A549 (cell line): ENCODE data around the gene AKAP6. TPM values are rescaled to one million over a fixed set of nuclear protein-coding genes. Genes with fewer than 3 reads are reported as not detected.

Experiments used
- ATAC-seq, 2 experiments: fragments of 200-7000 bp in 1 of 2; fragments of >200 bp in 1 of 2; cut with Nextera tagmentation in 1 of 2; cut with Tn5 transposase in 1 of 2; 3 replicates each; pipeline versions ENCODE4 v1.8.0 to v1.9.1; 2018 to 2020; ENCODE audit warnings: mild to moderate bottlenecking in 1 of 2, moderate library complexity in 1 of 2
- CTCF ChIA-PET: fragments of 300-600 bp; sonication (Branson Sonifier 250); formaldehyde crosslinking; extraction: SDS; loops from one replicate; lab custom pipeline; 2021; ENCODE audit warnings: antibody characterized with exemption, inconsistent platforms; lab: Yijun Ruan, JAX
- POLR2A ChIA-PET: fragments of 350-600 bp; formaldehyde crosslinking; extraction: SDS; loops from one replicate; lab custom pipeline; 2021; ENCODE audit warnings: antibody characterized with exemption, inconsistent platforms; lab: Yijun Ruan, JAX
- DNase-seq, 2 experiments: peaks; one replicate each; pipeline versions ENCODE4 v3.0.0 to v3.0.0-alpha.2; 2011 to 2016; ENCODE audit warnings: low read depth in 1 of 2, low spot score in 1 of 2
- FAIRE-seq: peaks from 2 replicates; lab custom pipeline; 2011; peaks lifted over from hg19 to GRCh38; lab: Jason Lieb, UNC
- H3K27ac ChIP-seq, 2 experiments: fragments of >200 bp; sonication (Bioruptor Twin); formaldehyde crosslinking; 3 replicates each; pipeline ENCODE4 v1.5.1; 2016 to 2017
- H3K4me1 ChIP-seq: fragments of >200 bp; sonication (Bioruptor Twin); formaldehyde crosslinking; 3 replicates; pipeline ENCODE4 v1.6.1; 2016
- H3K4me2 ChIP-seq: fragments of >200 bp; sonication (Bioruptor Twin); formaldehyde crosslinking; 3 replicates; pipeline ENCODE4 v1.6.1; 2016
- H3K4me3 ChIP-seq: fragments of >200 bp; sonication (Bioruptor Twin); formaldehyde crosslinking; 3 replicates; pipeline ENCODE4 v1.5.1; 2016
- H3K9me3 ChIP-seq: fragments of >200 bp; sonication (Bioruptor Twin); formaldehyde crosslinking; 3 replicates; pipeline ENCODE4 v1.6.1; 2016
- CBX2 ChIP-seq: fragments of 200-600 bp; sonication (generic); IDR thresholded peaks from 2 replicates; pipeline ENCODE4 v1.6.1; 2016; ENCODE audit warnings: low read depth, mild to moderate bottlenecking, borderline replicate concordance
- ESRRA ChIP-seq: fragments of 150-350 bp; IDR thresholded peaks from 2 replicates; pipeline ENCODE4 v1.6.1; 2014; ENCODE audit warnings: mild to moderate bottlenecking, low read length, borderline replicate concordance
- FOSL2 ChIP-seq, 2 experiments: fragments of 450-650 bp in 1 of 2; fragments of >200 bp in 1 of 2; sonication (Bioruptor Twin) in 1 of 2; formaldehyde crosslinking; IDR thresholded peaks; 2 replicates each; pipeline versions ENCODE4 v1.5.0 to v1.6.1; 2016 to 2020; ENCODE audit warnings: mild to moderate bottlenecking in 1 of 2, moderate library complexity in 1 of 2
- HEYL ChIP-seq: fragments of 250-450 bp; sonication (Bioruptor Pico); IDR thresholded peaks from 2 replicates; pipeline ENCODE4 v1.8.0; 2021; ENCODE audit warnings: mild to moderate bottlenecking, moderate library complexity
- HOXA7 ChIP-seq: fragments of 250-450 bp; sonication (Bioruptor Pico); IDR thresholded peaks from 2 replicates; pipeline ENCODE4 v1.5.0; 2020; ENCODE audit warnings: mild to moderate bottlenecking, moderate library complexity
- JUNB ChIP-seq: fragments of >200 bp; sonication (Bioruptor Twin); formaldehyde crosslinking; IDR thresholded peaks from 2 replicates; pipeline ENCODE4 v1.6.1; 2016
- MAZ ChIP-seq: fragments of 150-350 bp; IDR thresholded peaks from 2 replicates; pipeline ENCODE4 v1.6.1; 2014; ENCODE audit warnings: antibody characterized with exemption, low read depth, low read length, borderline replicate concordance
- NFE2L2 ChIP-seq: fragments of 150-350 bp; conservative IDR thresholded peaks from 2 replicates; pipeline ENCODE4 v1.6.1; 2014; ENCODE audit warnings: low read length
- RAD21 ChIP-seq, 2 experiments: fragments of >200 bp in 1 of 2; sonication (Bioruptor Twin) in 1 of 2; formaldehyde crosslinking in 1 of 2; IDR thresholded peaks in 1 of 2; conservative IDR thresholded peaks in 1 of 2; 2 replicates in 1 of 2; 3 replicates in 1 of 2; pipeline ENCODE4 v1.6.1; 2012 to 2018; ENCODE audit warnings: inconsistent platforms in 1 of 2
- RFX5 ChIP-seq: fragments of 450-650 bp; IDR thresholded peaks from 2 replicates; pipeline ENCODE4 v1.7.1; 2014; ENCODE audit warnings: antibody characterized with exemption, mild to moderate bottlenecking, moderate library complexity
- SREBF2 ChIP-seq: fragments of 450-650 bp; IDR thresholded peaks from 2 replicates; pipeline ENCODE4 v1.6.1; 2014; ENCODE audit warnings: mild to moderate bottlenecking, moderate library complexity
- TFCP2L1 ChIP-seq: fragments of 250-450 bp; sonication (Bioruptor Pico); IDR thresholded peaks from 2 replicates; pipeline ENCODE4 v1.5.0; 2021; ENCODE audit warnings: mild to moderate bottlenecking
- WGBS: methylation state at CpG from one replicate; pipeline ENCODE4 v1.1.6; 2017; ENCODE audit errors: missing lambda C conversion rate; 5-methylcytosine and 5-hydroxymethylcytosine counted together
- polyA plus RNA-seq, 4 experiments: library from polyadenylated mRNA; depleted of rRNA in 3 of 4; stranded (reverse); fragments of >200 nt; fragmentation: RNase III in 1 of 4; extraction: RNeasy Plus Mini Kit Qiagen cat#74134 plus additional on column Dnase treatment in 1 of 4; gene quantifications; 2 replicates in 3 of 4; 3 replicates in 1 of 4; pipeline ENCODE4 v1.2.3, GENCODE V29; 2011 to 2017
- TF ChIP-seq, protein P1 (sequence below): fragments of 250-450 bp; sonication (Bioruptor Pico); IDR thresholded peaks from 2 replicates; pipeline ENCODE4 v1.5.0; 2021; ENCODE audit warnings: mild to moderate bottlenecking, moderate library complexity, borderline replicate concordance
- TF ChIP-seq, protein P2 (sequence below): IDR thresholded peaks from 2 replicates; pipeline ENCODE4 v1.6.1; 2012
- TF ChIP-seq, protein P3 (sequence below): fragments of 150-350 bp; IDR thresholded peaks from 2 replicates; pipeline ENCODE4 v1.6.1; 2014; ENCODE audit warnings: low read depth, mild to moderate bottlenecking, low read length

The AKAP6 gene
- polyA plus RNA-seq, 2 of the 4 experiments (the other 2 are of a cell fraction) = 0.27 to 1.9 TPM

DNA sequence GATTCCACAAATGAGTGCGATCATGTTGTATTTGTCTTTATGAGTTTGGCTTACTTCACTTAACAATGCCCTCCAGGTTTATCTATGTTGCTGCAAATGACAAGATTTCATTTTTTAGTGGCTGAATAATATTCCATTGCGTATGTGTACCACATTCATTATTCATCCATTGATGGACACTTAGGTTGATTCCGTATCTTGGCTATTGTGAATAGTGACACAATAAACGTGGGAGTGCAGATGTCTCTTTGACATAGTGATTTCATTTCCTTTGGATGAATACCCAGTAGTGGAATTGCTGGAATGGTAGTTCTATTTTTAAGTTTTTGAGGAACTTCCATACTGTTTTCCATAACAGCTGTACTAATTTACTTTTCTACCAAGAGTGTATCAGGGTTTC, 23.5 kb downstream of the AKAP6 start (continued):
- no peak for TF ChIP-seq RFX5
- no peak for TF ChIP-seq SREBF2
- TF ChIP-seq, all 56 proteins: peak for 0

DNA sequence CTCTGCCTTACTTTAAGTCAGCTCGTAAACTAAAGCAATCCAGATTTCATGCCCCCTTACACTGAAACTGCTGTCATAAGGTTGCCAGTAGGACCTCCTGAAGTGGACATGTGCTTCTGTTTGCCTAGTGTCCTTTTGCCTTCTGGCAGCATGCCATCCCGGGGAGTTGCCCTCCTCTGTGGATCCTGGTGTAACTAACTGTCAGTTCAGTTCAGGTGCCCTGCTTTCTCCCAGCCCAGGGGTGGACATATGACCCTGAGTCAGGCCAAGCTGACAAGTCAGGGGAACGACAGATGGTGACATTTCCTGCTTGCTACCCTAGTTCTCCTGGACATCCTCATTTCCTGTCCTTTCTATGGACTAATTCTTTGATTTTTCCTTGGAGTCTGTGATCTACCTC, 25.6 kb downstream of the AKAP6 start:
- no peak for DNase-seq
- POLR2A ChIA-PET = no interaction called here
- Histone ChIP-seq H3K4me3 (no peak overlapping the region), H3K4me1 (no peaks in the 10 kb centered on the region), H3K9me3 (no peaks in the 10 kb centered on the region), H3K4me2 (no peak overlapping the region), H3K27ac (no peak overlapping the region)
- CTCF ChIA-PET = interaction anchor here (0.9 to 1.0 kb wide), 2 partner anchors 10 to 11 kb away, joined by 3 to 4 read pairs; no protein-coding TSS in a partner anchor
- TF ChIP-seq HEYL (CRISPR knock-in tag) = no peak
- no peak for TF ChIP-seq CBX2
- TF ChIP-seq JUNB = no peak
- TF ChIP-seq, protein P1, sequence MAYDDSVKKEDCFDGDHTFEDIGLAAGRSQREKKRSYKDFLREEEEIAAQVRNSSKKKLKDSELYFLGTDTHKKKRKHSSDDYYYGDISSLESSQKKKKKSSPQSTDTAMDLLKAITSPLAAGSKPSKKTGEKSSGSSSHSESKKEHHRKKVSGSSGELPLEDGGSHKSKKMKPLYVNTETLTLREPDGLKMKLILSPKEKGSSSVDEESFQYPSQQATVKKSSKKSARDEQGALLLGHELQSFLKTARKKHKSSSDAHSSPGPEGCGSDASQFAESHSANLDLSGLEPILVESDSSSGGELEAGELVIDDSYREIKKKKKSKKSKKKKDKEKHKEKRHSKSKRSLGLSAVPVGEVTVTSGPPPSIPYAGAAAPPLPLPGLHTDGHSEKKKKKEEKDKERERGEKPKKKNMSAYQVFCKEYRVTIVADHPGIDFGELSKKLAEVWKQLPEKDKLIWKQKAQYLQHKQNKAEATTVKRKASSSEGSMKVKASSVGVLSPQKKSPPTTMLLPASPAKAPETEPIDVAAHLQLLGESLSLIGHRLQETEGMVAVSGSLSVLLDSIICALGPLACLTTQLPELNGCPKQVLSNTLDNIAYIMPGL (CRISPR knock-in tag) = no peak
- WGBS = 30% methylated on average over 3 of the region's 3 CpGs
- no peak for FAIRE-seq
- no peak for ATAC-seq

DNA sequence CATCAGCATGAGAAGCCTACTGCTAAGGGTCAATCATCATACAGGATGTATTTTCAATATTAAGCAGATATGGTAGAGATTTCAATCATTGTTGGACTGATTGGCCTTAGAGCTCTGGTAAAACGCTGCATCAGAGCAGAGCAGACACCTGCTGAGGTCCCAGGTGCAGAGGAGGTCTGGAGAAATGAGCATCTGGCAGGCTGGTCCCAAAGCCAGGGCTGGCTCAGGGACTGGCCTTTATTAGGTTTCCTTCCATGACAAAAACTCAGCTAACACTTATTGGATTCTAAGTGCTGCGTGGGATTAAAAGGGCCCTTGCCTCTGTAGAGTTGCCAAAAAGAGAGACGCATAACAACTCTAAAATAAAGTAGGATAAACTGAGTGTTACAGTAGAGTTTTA, 29.7 kb downstream of the AKAP6 start:
- TF ChIP-seq, protein P2, sequence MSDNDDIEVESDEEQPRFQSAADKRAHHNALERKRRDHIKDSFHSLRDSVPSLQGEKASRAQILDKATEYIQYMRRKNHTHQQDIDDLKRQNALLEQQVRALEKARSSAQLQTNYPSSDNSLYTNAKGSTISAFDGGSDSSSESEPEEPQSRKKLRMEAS = no peak
- TF ChIP-seq NFE2L2 = no peak
- TF ChIP-seq, protein P3, sequence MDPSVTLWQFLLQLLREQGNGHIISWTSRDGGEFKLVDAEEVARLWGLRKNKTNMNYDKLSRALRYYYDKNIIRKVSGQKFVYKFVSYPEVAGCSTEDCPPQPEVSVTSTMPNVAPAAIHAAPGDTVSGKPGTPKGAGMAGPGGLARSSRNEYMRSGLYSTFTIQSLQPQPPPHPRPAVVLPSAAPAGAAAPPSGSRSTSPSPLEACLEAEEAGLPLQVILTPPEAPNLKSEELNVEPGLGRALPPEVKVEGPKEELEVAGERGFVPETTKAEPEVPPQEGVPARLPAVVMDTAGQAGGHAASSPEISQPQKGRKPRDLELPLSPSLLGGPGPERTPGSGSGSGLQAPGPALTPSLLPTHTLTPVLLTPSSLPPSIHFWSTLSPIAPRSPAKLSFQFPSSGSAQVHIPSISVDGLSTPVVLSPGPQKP = no peak
- no peak for TF ChIP-seq HEYL (CRISPR knock-in tag)
- no peak for TF ChIP-seq MAZ
- FAIRE-seq (no peak), DNase-seq (no peak), ATAC-seq (no peak)
- 64% methylated on average over 3 of the region's 3 CpGs for WGBS
- H3K4me3 ChIP-seq = no peak overlapping the region
- no peaks in the 10 kb centered on the region for H3K4me1 ChIP-seq
- POLR2A ChIA-PET = no interaction called here
- CTCF ChIA-PET = interaction anchor here (0.6 kb wide), 1 partner anchor 39 kb away, joined by 4 read pairs; no protein-coding TSS in a partner anchor
- H3K4me2 ChIP-seq = no peak overlapping the region
- no peak overlapping the region for H3K27ac ChIP-seq
- no peaks in the 10 kb centered on the region for H3K9me3 ChIP-seq

DNA sequence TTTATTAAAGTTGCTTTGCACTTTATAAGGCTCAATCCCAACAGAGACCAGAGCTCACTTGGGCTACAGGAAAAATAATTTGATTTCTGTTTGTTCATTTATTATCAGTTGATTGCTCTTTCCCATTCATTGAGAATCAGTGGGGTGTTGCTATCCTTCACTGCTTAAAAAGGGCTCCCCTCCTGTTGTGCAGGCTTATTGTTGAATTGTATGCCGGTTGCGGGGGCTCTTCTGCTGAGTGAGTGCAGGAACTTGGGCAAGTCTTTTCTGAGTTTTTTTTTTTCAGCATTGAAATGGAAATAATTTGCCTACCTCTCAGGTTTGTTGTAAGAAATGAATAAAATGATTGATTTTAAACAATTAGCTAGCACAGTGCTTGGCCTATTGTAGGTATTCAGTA, 32.6 kb downstream of the AKAP6 start:
- POLR2A ChIA-PET = no interaction called here
- no peak for FAIRE-seq
- no peak for ATAC-seq
- Histone ChIP-seq H3K4me2 (no peak overlapping the region), H3K4me3 (no peak overlapping the region), H3K9me3 (no peaks in the 10 kb centered on the region), H3K4me1 (0 out of 3 replicates have a peak, but pooled peaks cover 3% of the 10 kb centered on the region), H3K27ac (no peak overlapping the region)
- DNase-seq = no peak
- no peak for TF ChIP-seq HOXA7 (CRISPR knock-in tag)
- no peak for TF ChIP-seq ESRRA
- TF ChIP-seq TFCP2L1 (CRISPR knock-in tag) = no peak
- no peak for TF ChIP-seq RAD21 (conservative IDR thresholded peaks at IDR 0.05 in 1 of 2, IDR thresholded peaks at IDR 0.05 in 1 of 2)
- no peak for TF ChIP-seq FOSL2 (IDR thresholded peaks at IDR 0.05)
- no peak for TF ChIP-seq FOSL2 (CRISPR knock-in tag; IDR thresholded peaks at IDR 0.05)
- 94% methylated on average over 2 of the region's 2 CpGs for WGBS
- CTCF ChIA-PET = no interaction called here
